Neural crest cell (in vitro differentiated cells): ENCODE data around the gene CD164. TPM values are rescaled to one million over a fixed set of nuclear protein-coding genes. Genes with fewer than 3 reads are reported as not detected.

ENCODE experiments used
- DNase-seq: peaks from one replicate; pipeline ENCODE4 v3.0.0; 2021; ENCODE audit warnings: low read depth, mixed read lengths, low spot score
- H3K27ac Mint-ChIP-seq: one replicate; pipeline ENCODE4 v1.8.0; 2021; ENCODE audit warnings: mild to moderate bottlenecking, mixed read lengths; ENCODE audit not compliant: unreplicated experiment
- H3K27me3 Mint-ChIP-seq: 2 replicates; pipeline ENCODE4 v1.8.0; 2021; ENCODE audit warnings: low read depth, mild to moderate bottlenecking, mixed read lengths
- H3K36me3 Mint-ChIP-seq: 2 replicates; pipeline ENCODE4 v1.8.0; 2021; ENCODE audit warnings: low read depth, mild to moderate bottlenecking, mixed read lengths
- H3K4me1 Mint-ChIP-seq: 2 replicates; pipeline ENCODE4 v1.8.0; 2021; ENCODE audit warnings: mixed read lengths
- H3K4me3 Mint-ChIP-seq: one replicate; pipeline ENCODE4 v1.8.0; 2021; ENCODE audit warnings: mild to moderate bottlenecking, mixed read lengths
- H3K9me3 Mint-ChIP-seq: 2 replicates; pipeline ENCODE4 v1.8.0; 2021; ENCODE audit warnings: mixed read lengths
- CTCF ChIP-seq: fragments of 200-600 bp; sonication (generic); conservative IDR thresholded peaks from 2 replicates; pipeline ENCODE4 v1.5.0; 2021; ENCODE audit warnings: antibody characterized with exemption, mild to moderate bottlenecking
- total RNA-seq: library from RNA; stranded (reverse); gene quantifications from 2 replicates; pipeline ENCODE4 v1.2.1, GENCODE V29; 2021

Gene CD164
- total RNA-seq, 1 donor from 2014 or later = 73.1 TPM

GRCh38 chr6:109374326-109374892, 7.9 kb downstream of the CD164 start:
- TF ChIP-seq CTCF = no peak
- Mint-ChIP-seq H3K9me3 (no peaks in the 10 kb centered on the region), H3K27ac (no peak overlapping the region), H3K4me3 (no peak overlapping the region), H3K27me3 (no peaks in the 10 kb centered on the region), H3K4me1 (peaks cover 7% of the 10 kb centered on the region), H3K36me3 (peaks cover 17% of the 10 kb centered on the region)
- DNase-seq = no peak

- TF ChIP-seq CTCF = no peak
- Mint-ChIP-seq H3K36me3 (peaks cover 17% of the 10 kb centered on the region), H3K9me3 (no peaks in the 10 kb centered on the region), H3K4me3 (no peak overlapping the region), H3K27ac (no peak overlapping the region), H3K4me1 (peaks cover under 1% of the 10 kb centered on the region), H3K27me3 (no peaks in the 10 kb centered on the region)
- DNase-seq = no peak
These were observed 8.5 kb downstream of the CD164 start for GRCh38 chr6:109373762-109374161.

- no peaks in the 10 kb centered on the region for H3K9me3 Mint-ChIP-seq
- TF ChIP-seq CTCF = no peak
- H3K4me3 Mint-ChIP-seq = no peak overlapping the region
- peaks cover 17% of the 10 kb centered on the region for H3K36me3 Mint-ChIP-seq
- no peak for DNase-seq
- H3K27me3 Mint-ChIP-seq = no peaks in the 10 kb centered on the region
- no peaks in the 10 kb centered on the region for H3K4me1 Mint-ChIP-seq
- H3K27ac Mint-ChIP-seq = no peak overlapping the region
These were observed 8.9 kb downstream of the CD164 start for GRCh38 chr6:109373331-109373730.

- Mint-ChIP-seq H3K27me3 (no peaks in the 10 kb centered on the region), H3K4me1 (no peaks in the 10 kb centered on the region), H3K4me3 (no peak overlapping the region), H3K9me3 (no peaks in the 10 kb centered on the region), H3K27ac (no peak overlapping the region), H3K36me3 (peaks cover 16% of the 10 kb centered on the region)
- DNase-seq = no peak
- no peak for TF ChIP-seq CTCF
These were observed 10.1 kb downstream of the CD164 start for GRCh38 chr6:109372130-109372529.

- Mint-ChIP-seq H3K27me3 (no peaks in the 10 kb centered on the region), H3K9me3 (no peaks in the 10 kb centered on the region), H3K4me1 (no peaks in the 10 kb centered on the region), H3K4me3 (no peak overlapping the region), H3K27ac (no peak overlapping the region), H3K36me3 (peaks cover 17% of the 10 kb centered on the region)
- no peak for TF ChIP-seq CTCF
- no peak for DNase-seq
These were observed 11.5 kb downstream of the CD164 start for GRCh38 chr6:109370792-109371191.
